ENCODE data around the gene ATP1A4. TPM values are rescaled to one million over a fixed set of nuclear protein-coding genes. Genes with fewer than 3 reads are reported as not detected.

The ATP1A4 gene
- total RNA-seq, 2 donors from 2014 or later: 2.8 to 5.2 TPM

DNA sequence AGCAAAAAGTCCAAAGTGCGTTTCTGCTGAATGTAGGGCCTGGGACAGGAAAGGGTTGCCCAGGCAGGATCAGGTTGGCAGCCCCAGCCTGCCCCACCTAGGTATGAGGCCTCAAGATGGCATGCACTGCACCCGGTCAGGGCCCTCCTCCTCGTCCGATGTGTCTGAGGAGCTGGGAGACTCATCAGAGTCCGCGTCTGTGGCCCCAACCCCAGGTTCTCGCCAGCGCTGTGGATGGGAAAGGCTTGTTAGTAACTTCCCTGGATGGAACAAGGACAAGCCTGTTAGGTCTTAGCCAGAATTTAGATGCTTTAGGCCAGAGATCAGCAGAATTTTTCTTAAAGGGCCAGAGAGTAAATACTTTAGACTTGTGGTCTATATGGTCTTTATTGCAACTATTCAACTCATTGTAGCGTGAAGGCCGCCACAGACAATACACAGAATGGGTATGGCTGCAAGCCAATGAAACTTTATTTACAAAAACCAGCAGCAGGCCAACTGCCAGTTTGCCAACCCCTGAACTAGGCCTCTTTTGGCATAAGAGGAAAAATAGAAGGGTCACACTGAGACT is 66.2 kb downstream of the ATP1A4 start:
- intact Hi-C loops (cut with DNase I): no loop called here
- no peak for DNase-seq (ENCODE audit: low spot score)
- Histone ChIP-seq H3K27me3 (replicated peaks; ENCODE audit: insufficient read depth) (no peaks in the 10 kb centered on the region), H3K36me3 (peaks cover 2 to 19% of the 10 kb centered on the region in 2 donors), H3K9me3 (no peaks in the 10 kb centered on the region), H3K27ac (peak overlapping the region; percentile 6 to 36), H3K4me1 (replicated peaks) (no peaks in the 10 kb centered on the region), H3K4me3 (no peak overlapping the region)
- TF ChIP-seq, protein P1, sequence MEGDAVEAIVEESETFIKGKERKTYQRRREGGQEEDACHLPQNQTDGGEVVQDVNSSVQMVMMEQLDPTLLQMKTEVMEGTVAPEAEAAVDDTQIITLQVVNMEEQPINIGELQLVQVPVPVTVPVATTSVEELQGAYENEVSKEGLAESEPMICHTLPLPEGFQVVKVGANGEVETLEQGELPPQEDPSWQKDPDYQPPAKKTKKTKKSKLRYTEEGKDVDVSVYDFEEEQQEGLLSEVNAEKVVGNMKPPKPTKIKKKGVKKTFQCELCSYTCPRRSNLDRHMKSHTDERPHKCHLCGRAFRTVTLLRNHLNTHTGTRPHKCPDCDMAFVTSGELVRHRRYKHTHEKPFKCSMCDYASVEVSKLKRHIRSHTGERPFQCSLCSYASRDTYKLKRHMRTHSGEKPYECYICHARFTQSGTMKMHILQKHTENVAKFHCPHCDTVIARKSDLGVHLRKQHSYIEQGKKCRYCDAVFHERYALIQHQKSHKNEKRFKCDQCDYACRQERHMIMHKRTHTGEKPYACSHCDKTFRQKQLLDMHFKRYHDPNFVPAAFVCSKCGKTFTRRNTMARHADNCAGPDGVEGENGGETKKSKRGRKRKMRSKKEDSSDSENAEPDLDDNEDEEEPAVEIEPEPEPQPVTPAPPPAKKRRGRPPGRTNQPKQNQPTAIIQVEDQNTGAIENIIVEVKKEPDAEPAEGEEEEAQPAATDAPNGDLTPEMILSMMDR (IDR thresholded peaks at IDR 0.05): no peak
- TF ChIP-seq POLR2AphosphoS5 (IDR thresholded peaks at IDR 0.05): no peak
- no peak for TF ChIP-seq POLR2A (IDR thresholded peaks at IDR 0.05)
- 24% methylated on average over 10 of the region's 10 CpGs for WGBS

DNA sequence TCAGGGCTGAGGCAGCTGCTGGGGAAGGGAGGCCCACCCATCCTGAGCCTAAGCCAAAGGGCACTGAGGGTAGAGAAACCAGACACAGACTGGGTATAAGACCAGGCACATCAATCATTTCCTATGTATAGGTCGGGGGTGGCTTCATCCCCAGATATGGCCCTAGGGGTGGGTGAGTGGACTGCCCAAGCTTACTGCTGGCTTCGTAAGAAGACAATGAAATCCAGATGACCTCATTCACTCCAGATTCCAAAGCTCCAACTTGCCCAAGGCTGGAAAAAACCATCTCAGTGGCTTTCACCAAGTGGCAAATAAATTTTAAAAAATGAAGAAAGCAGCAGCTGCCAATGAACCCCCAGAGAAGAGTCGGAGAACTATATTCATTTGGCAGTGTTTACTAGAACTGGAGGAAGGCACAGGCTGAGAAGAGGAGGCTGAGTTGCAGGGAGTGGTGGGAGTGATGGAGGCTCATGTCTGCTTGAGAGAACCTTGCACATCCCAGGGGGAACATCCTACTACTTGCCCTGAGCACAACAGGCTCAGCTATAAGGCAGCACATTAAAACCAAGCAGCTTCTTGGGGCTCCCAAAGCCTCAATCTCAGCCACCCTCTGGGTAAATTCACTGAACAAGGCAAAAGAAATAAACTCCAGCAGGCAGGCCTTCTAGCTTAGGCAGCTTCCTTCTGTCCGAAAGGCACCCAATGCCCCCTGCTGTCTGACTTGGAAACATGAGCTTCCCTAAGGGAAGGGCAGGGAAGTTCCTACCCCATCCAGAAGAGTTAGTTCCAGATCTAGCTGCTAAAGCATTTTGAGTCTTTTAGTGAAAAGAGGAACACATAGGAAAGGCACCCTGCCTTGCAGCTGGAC is 67.9 kb downstream of the ATP1A4 start:
- Histone ChIP-seq H3K4me3 (no peak overlapping the region), H3K27ac (peak overlapping the region; percentile 8 to 47), H3K36me3 (peaks cover 9 to 12% of the 10 kb centered on the region in 2 donors), H3K9me3 (no peaks in the 10 kb centered on the region), H3K27me3 (replicated peaks; ENCODE audit: insufficient read depth) (no peaks in the 10 kb centered on the region), H3K4me1 (replicated peaks) (no peaks in the 10 kb centered on the region)
- TF ChIP-seq POLR2AphosphoS5 (IDR thresholded peaks at IDR 0.05) (peak; percentile 44), POLR2A (IDR thresholded peaks at IDR 0.05) (no peak)
- TF ChIP-seq, protein P1 (IDR thresholded peaks at IDR 0.05): peak in 3 of 4 experiments; percentile 39 to 77 (median 60)
- 41% methylated on average over 4 of the region's 4 CpGs for WGBS
- intact Hi-C loops (cut with DNase I): loop anchor here (1.0 kb wide), 1 partner anchor 119 kb away; no protein-coding TSS in a partner anchor
- peak; percentile 39 for DNase-seq (ENCODE audit: low spot score)

DNA sequence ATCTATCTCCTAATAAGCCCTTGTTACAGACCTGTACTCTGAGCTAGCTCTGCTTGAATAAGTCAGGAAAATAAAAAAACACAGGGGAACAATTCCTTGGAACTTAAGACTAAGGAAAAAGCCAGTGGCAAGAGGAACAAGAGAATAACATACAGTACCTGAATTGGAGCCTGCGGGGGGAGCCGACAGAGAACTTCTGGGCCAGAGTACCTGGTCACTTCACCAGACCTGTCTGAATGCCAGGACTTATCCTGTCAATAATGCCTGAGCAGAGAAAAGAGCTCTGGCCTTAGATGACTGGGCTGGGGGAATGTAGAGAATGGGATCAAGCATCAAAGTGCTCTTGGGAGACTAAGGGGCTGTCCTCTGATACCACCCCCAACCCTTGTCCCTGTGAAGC is 68.9 kb downstream of the ATP1A4 start:
- intact Hi-C loops (cut with DNase I): loop anchor here (1.0 kb wide), 1 partner anchor 27 kb away; no protein-coding TSS in a partner anchor
- H3K4me1 ChIP-seq (replicated peaks): no peaks in the 10 kb centered on the region
- H3K36me3 ChIP-seq: peaks cover 17 to 22% of the 10 kb centered on the region in 2 donors
- WGBS: 92% methylated on average over 2 of the region's 2 CpGs
- no peaks in the 10 kb centered on the region for H3K9me3 ChIP-seq
- TF ChIP-seq, protein P1 (IDR thresholded peaks at IDR 0.05): no peak
- no peak for TF ChIP-seq POLR2AphosphoS5 (IDR thresholded peaks at IDR 0.05)
- no peak for TF ChIP-seq POLR2A (IDR thresholded peaks at IDR 0.05)
- no peak overlapping the region for H3K4me3 ChIP-seq
- H3K27ac ChIP-seq: no peak overlapping the region
- no peak for DNase-seq (ENCODE audit: low spot score)
- no peaks in the 10 kb centered on the region for H3K27me3 ChIP-seq (replicated peaks; ENCODE audit: insufficient read depth)

DNA sequence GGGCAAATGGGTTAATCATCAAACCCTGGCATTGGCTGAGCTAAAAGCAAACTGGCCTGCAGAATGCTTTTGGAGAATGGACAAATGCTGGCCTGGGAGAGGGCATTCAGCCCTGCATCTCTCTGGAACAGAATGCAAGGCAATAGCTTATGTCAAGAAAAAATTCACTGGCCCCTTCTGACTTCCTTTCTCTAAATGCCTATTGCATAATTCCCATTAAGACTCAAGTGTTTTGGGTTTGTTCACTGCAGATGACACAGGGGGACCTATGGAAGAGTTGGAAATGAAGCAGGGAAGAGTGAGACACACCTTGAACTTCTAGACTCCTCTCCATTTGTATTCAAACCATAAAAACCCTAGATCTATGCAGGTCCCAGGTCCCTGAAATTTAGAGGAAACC is 69.7 kb downstream of the ATP1A4 start:
- intact Hi-C loops (cut with DNase I): no loop called here
- Histone ChIP-seq H3K9me3 (no peaks in the 10 kb centered on the region), H3K36me3 (peaks cover 19 to 25% of the 10 kb centered on the region in 2 donors), H3K4me1 (replicated peaks) (no peaks in the 10 kb centered on the region), H3K4me3 (no peak overlapping the region), H3K27me3 (replicated peaks; ENCODE audit: insufficient read depth) (no peaks in the 10 kb centered on the region), H3K27ac (no peak overlapping the region)
- no peak for DNase-seq (ENCODE audit: low spot score)
- TF ChIP-seq, protein P1 (IDR thresholded peaks at IDR 0.05): no peak
- TF ChIP-seq POLR2AphosphoS5 (IDR thresholded peaks at IDR 0.05) (no peak), POLR2A (IDR thresholded peaks at IDR 0.05) (no peak)

All from prostate gland (tissue), 2 donors.